Activated CD4-positive, alpha-beta T cell treated with anti-CD3 and anti-CD28 coated beads for 36 hours (primary cell): Measurements from ENCODE around the gene CSAD. TPM values are rescaled to one million over a fixed set of nuclear protein-coding genes. Genes with fewer than 3 reads are reported as not detected.

Experiments used
- ATAC-seq: fragments of 200-7000 bp; cut with Tn5 transposase; one replicate; pipeline ENCODE4 v1.10.0; 2021; ENCODE audit warnings: mild to moderate bottlenecking, moderate library complexity
- CTCF ChIA-PET: fragments of 350-600 bp; sonication (Branson Sonifier 250); formaldehyde crosslinking; loops from one replicate; lab custom pipeline; 2021; ENCODE audit warnings: antibody characterized with exemption; lab: Charles Lee
- POLR2A ChIA-PET: fragments of 350-600 bp; sonication (Branson Sonifier 250); formaldehyde crosslinking; loops from one replicate; lab custom pipeline; 2021; ENCODE audit warnings: antibody characterized with exemption, inconsistent platforms; lab: Charles Lee
- DNase-seq: peaks from one replicate; pipeline ENCODE4 v3.0.0-alpha.2; 2020
- H3K27ac Mint-ChIP-seq: one replicate; pipeline ENCODE4 v1.8.0; 2021; ENCODE audit warnings: mixed read lengths
- H3K27me3 Mint-ChIP-seq: one replicate; pipeline ENCODE4 v1.8.0; 2021; ENCODE audit warnings: mixed read lengths
- H3K36me3 Mint-ChIP-seq: one replicate; pipeline ENCODE4 v1.8.0; 2021; ENCODE audit warnings: low read depth, mixed read lengths
- H3K4me1 Mint-ChIP-seq: one replicate; pipeline ENCODE4 v1.8.0; 2021; ENCODE audit warnings: mixed read lengths
- H3K4me3 Mint-ChIP-seq: one replicate; pipeline ENCODE4 v1.8.0; 2021; ENCODE audit warnings: mild to moderate bottlenecking, moderate library complexity, mixed read lengths
- H3K9me3 Mint-ChIP-seq: one replicate; pipeline ENCODE4 v1.8.0; 2021; ENCODE audit warnings: low read depth, mixed read lengths
- intact Hi-C, 2 experiments: fragments of 100-400 bp; cut with DNase I in 1 of 2; cut with micrococcal nuclease in 1 of 2; formaldehyde crosslinking; loops; one replicate each; pipeline versions ENCODE4 v1.14.2 to v1.15.1; 2022 to 2024; cut with DNase I, micrococcal nuclease
- total RNA-seq, 2 experiments: library from RNA; stranded (reverse); gene quantifications; one replicate each; pipeline ENCODE4 v1.2.3, GENCODE V29; 2021

The CSAD gene
- total RNA-seq, 2 experiments from 2014 or later, result 20.0 to 23.1 TPM

GRCh38 chr12:53218551-53219291 is 38.0 kb upstream of the CSAD start:
- H3K27me3 Mint-ChIP-seq, result no peaks in the 10 kb centered on the region
- no peaks in the 10 kb centered on the region for H3K9me3 Mint-ChIP-seq
- peak overlapping the region; percentile 83 for H3K4me3 Mint-ChIP-seq
- peak overlapping the region; percentile 95 for H3K27ac Mint-ChIP-seq
- ATAC-seq (no peak), DNase-seq (peak; percentile 41)
- POLR2A ChIA-PET, result interaction anchor here (1.1 to 1.9 kb wide), 3 partner anchors 49 to 106 kb away, joined by 3 to 6 read pairs (median 6); partner anchors contain the start of genes ESPL1 and MYG1
- CTCF ChIA-PET, result interaction anchor here (0.6 to 10.7 kb wide), 8 partner anchors 9 to 170 kb away, joined by 3 to 173 read pairs (median 8); partner anchors contain the start of genes AAAS, ESPL1, MYG1 and PFDN5
- H3K36me3 Mint-ChIP-seq, result peaks cover 6% of the 10 kb centered on the region
- peaks cover 65% of the 10 kb centered on the region for H3K4me1 Mint-ChIP-seq
- intact Hi-C loops, result loop anchor here in 1 of 2 experiments (1.0 to 10.0 kb wide), 4 partner anchors 10 to 106 kb away; partner anchors contain the start of genes AAAS, CSAD and ZNF740

- ATAC-seq (no peak), DNase-seq (peak; percentile 46)
- Mint-ChIP-seq H3K9me3 (no peaks in the 10 kb centered on the region), H3K36me3 (peaks cover 11% of the 10 kb centered on the region), H3K27ac (peak overlapping the region; percentile 95), H3K27me3 (no peaks in the 10 kb centered on the region), H3K4me1 (peaks cover 66% of the 10 kb centered on the region), H3K4me3 (peak overlapping the region; percentile 83)
- intact Hi-C loops, result loop anchor here in 1 of 2 experiments (1.0 to 10.0 kb wide), 3 partner anchors 10 to 107 kb away; partner anchors contain the start of gene AAAS
- POLR2A ChIA-PET, result interaction anchor here (1.0 kb wide), 1 partner anchor 106 kb away, joined by 3 read pairs; no protein-coding TSS in a partner anchor
- CTCF ChIA-PET, result interaction anchor here (0.6 to 10.7 kb wide), 8 partner anchors 9 to 104 kb away, joined by 3 to 173 read pairs (median 9); partner anchors contain the start of genes AAAS, ESPL1, MYG1 and PFDN5
Observed at GRCh38 chr12:53217931-53218307, 37.2 kb upstream of the CSAD start.

DNA sequence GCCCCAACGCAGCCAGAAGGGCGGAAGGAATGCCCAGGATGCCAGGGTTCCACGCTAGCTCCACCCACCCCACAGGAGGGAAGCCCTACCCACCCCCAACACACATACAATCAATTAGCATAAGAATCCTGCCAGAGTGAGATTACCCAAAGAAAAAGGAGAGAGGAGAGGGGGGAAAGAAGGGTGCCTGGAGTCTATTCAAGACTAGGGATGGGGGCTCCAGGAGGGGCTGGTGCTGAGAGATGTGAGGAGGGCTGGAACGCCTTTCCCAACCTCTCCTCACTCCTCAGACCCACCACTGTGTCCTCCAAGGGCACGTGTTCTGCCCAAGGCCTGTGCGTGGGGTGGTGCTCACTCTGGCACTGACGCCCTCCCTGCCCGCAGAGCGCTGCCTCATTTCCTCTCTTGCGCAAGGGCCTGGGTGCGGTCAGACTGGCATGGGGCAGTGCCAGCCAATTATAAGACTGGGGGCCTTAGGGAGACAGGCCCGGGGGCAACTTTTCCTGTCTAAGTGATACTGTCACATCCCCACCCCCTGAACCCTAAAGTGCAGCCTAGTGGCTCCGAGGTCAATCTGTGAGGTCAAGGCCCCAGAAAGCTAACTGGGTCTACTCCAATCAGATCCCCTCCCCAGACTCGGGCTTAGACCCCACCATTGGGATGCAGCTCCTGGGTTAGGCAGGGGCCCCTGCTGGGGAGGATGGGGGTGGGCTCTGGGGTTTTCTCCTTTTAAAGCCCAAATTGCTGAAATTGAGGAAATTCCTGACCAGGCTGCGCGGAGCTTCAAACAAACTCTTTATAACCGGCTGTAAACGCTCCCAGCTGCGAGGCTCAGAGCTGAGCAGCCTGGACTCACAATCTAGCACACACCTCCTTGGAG is 36.6 kb upstream of the CSAD start:
- peak overlapping the region; percentile 95 for H3K27ac Mint-ChIP-seq
- H3K36me3 Mint-ChIP-seq, result peaks cover 13% of the 10 kb centered on the region
- peak overlapping the region; percentile 83 for H3K4me3 Mint-ChIP-seq
- ChIA-PET CTCF (interaction anchor here (0.6 to 10.7 kb wide), 14 partner anchors 8 to 204 kb away, joined by 3 to 173 read pairs (median 4); partner anchors contain the start of genes AAAS, ESPL1, MYG1 and PFDN5), POLR2A (interaction anchor here (0.5 to 1.0 kb wide), 3 partner anchors 107 to 1397 kb away, joined by 3 to 5 read pairs (median 4); no protein-coding TSS in a partner anchor)
- ATAC-seq, result no peak
- intact Hi-C loops, result loop anchor here in 1 of 2 experiments (10.0 kb wide), 1 partner anchor 108 kb away; the partner anchor contains the start of gene AAAS
- peak; percentile 75 for DNase-seq
- no peaks in the 10 kb centered on the region for H3K9me3 Mint-ChIP-seq
- H3K4me1 Mint-ChIP-seq, result peaks cover 62% of the 10 kb centered on the region
- no peaks in the 10 kb centered on the region for H3K27me3 Mint-ChIP-seq

- no peaks in the 10 kb centered on the region for H3K9me3 Mint-ChIP-seq
- H3K36me3 Mint-ChIP-seq, result peaks cover 17% of the 10 kb centered on the region
- no peak overlapping the region for H3K4me3 Mint-ChIP-seq
- H3K4me1 Mint-ChIP-seq, result peaks cover 57% of the 10 kb centered on the region
- no peaks in the 10 kb centered on the region for H3K27me3 Mint-ChIP-seq
- no peak for DNase-seq
- ChIA-PET POLR2A (interaction anchor here (0.5 to 1.3 kb wide), 2 partner anchors 11 to 37 kb away, joined by 3 read pairs; no protein-coding TSS in a partner anchor), CTCF (interaction anchor here (1.1 to 10.7 kb wide), 12 partner anchors 13 to 531 kb away, joined by 3 to 173 read pairs (median 6); partner anchors contain the start of genes AAAS, ESPL1, MYG1 and PFDN5)
- H3K27ac Mint-ChIP-seq, result peak overlapping the region; percentile 59
- no peak for ATAC-seq
- intact Hi-C loops, result loop anchor here in 1 of 2 experiments (10.0 kb wide), 1 partner anchor 109 kb away; the partner anchor contains the start of gene AAAS
Observed at GRCh38 chr12:53215497-53215896, 34.8 kb upstream of the CSAD start.

DNA sequence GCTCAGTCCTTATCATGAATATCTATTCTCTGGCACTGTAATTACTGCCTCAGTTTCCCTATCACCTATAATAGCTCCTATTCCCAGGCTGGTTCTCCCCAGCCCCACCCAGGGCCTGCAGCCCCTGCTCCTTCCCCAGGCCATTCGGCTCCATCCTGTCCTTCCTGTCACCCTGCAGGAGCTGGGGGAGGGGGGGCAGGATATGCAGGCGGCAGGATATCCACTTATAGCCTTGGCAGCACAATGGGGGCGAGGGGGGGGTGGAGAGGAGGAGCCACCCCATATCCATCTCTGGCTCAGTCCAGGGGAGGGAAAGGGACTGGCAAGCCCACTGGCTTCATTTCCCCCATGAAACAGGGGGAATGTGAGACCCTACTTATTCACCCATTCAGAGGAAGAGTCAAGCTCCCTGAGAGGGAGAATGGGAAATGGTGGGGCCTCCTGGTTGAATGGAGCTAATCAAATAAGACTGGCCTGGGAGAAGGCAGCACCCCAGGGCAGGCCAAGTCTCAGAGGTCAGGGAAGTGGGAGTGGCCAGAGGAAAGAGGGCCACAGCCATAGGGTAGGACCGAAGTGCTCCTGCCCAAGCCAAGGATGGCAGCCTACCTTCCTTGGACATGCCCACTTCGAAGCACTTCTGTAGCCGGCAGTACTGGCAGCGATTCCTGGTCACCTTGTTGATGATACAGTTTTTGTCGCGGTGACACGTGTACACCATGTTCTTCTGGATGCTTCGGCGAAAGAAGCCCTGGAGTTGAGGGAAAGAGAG is 34.1 kb upstream of the CSAD start:
- H3K36me3 Mint-ChIP-seq, result peaks cover 17% of the 10 kb centered on the region
- intact Hi-C loops, result loop anchor here in 1 of 2 experiments (10.0 kb wide), 1 partner anchor 110 kb away; the partner anchor contains the start of gene AAAS
- ATAC-seq, result no peak
- H3K27me3 Mint-ChIP-seq, result no peaks in the 10 kb centered on the region
- ChIA-PET CTCF (interaction anchor here (0.6 to 10.7 kb wide), 21 partner anchors 9 to 157 kb away, joined by 3 to 173 read pairs (median 8); partner anchors contain the start of genes AAAS, ESPL1, MYG1 and PFDN5), POLR2A (interaction anchor here (0.6 to 1.3 kb wide), 2 partner anchors 15 to 38 kb away, joined by 3 read pairs; no protein-coding TSS in a partner anchor)
- no peaks in the 10 kb centered on the region for H3K9me3 Mint-ChIP-seq
- H3K4me1 Mint-ChIP-seq, result peaks cover 57% of the 10 kb centered on the region
- no peak for DNase-seq
- H3K27ac Mint-ChIP-seq, result peak overlapping the region; percentile 20
- H3K4me3 Mint-ChIP-seq, result no peak overlapping the region

GRCh38 chr12:53214221-53214620 is 33.5 kb upstream of the CSAD start:
- H3K4me3 Mint-ChIP-seq, result no peak overlapping the region
- H3K4me1 Mint-ChIP-seq, result peaks cover 59% of the 10 kb centered on the region
- ATAC-seq, result no peak
- no peaks in the 10 kb centered on the region for H3K9me3 Mint-ChIP-seq
- CTCF ChIA-PET, result interaction anchor here (0.6 to 10.7 kb wide), 23 partner anchors 9 to 294 kb away, joined by 3 to 173 read pairs (median 8); partner anchors contain the start of genes AAAS, CSAD, ESPL1 and MYG1
- POLR2A ChIA-PET, result interaction anchor here (0.6 to 1.1 kb wide), 2 partner anchors 14 to 55 kb away, joined by 3 to 4 read pairs; no protein-coding TSS in a partner anchor
- DNase-seq, result no peak
- H3K36me3 Mint-ChIP-seq, result peaks cover 17% of the 10 kb centered on the region
- intact Hi-C loops, result loop anchor here in 1 of 2 experiments (10.0 kb wide), 1 partner anchor 111 kb away; the partner anchor contains the start of gene AAAS
- H3K27me3 Mint-ChIP-seq, result no peaks in the 10 kb centered on the region
- peak overlapping the region; percentile 20 for H3K27ac Mint-ChIP-seq

DNA sequence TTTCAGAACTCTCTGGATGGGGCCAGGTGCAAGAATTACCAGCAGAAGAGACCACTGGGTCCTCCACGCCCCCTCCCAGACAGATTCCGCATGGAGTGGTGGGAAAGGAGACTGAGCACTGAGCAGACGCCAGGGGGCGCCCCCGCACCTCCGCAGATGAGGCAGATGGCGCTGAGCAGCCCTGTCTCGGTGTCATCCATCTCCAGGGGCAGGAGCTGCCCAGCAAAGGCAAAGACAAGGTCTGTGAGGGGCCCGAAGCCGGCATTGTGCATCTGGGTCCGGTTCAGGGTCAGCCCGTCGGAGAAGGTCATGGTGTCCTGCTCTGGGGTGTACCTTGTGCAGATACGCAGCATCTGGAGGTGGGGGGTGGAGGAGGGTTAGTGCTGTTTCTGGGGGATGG is 32.6 kb upstream of the CSAD start:
- H3K36me3 Mint-ChIP-seq, result peaks cover 20% of the 10 kb centered on the region
- no peaks in the 10 kb centered on the region for H3K9me3 Mint-ChIP-seq
- peak; percentile 92 for DNase-seq
- peak; percentile 70 for ATAC-seq
- no peak overlapping the region for H3K4me3 Mint-ChIP-seq
- H3K27me3 Mint-ChIP-seq, result no peaks in the 10 kb centered on the region
- peaks cover 62% of the 10 kb centered on the region for H3K4me1 Mint-ChIP-seq
- intact Hi-C loops, result loop anchor here (1.0 to 10.0 kb wide), 6 partner anchors 38 to 132 kb away; partner anchors contain the start of genes AAAS (in 2 of the 2) and ESPL1 (in 1 of the 2)
- POLR2A ChIA-PET, result interaction anchor here (1.1 kb wide), 1 partner anchor 56 kb away, joined by 4 read pairs; no protein-coding TSS in a partner anchor
- H3K27ac Mint-ChIP-seq, result no peak overlapping the region
- CTCF ChIA-PET, result interaction anchor here (0.6 to 10.7 kb wide), 24 partner anchors 10 to 295 kb away, joined by 3 to 173 read pairs (median 7); partner anchors contain the start of genes AAAS, CSAD, ESPL1 and MYG1

GRCh38 chr12:53212931-53213330 is 32.2 kb upstream of the CSAD start:
- peaks cover 62% of the 10 kb centered on the region for H3K4me1 Mint-ChIP-seq
- H3K4me3 Mint-ChIP-seq, result no peak overlapping the region
- H3K27me3 Mint-ChIP-seq, result no peaks in the 10 kb centered on the region
- intact Hi-C loops, result loop anchor here (1.0 to 10.0 kb wide), 6 partner anchors 38 to 132 kb away; partner anchors contain the start of genes AAAS (in 2 of the 2) and ESPL1 (in 1 of the 2)
- DNase-seq, result no peak
- POLR2A ChIA-PET, result no interaction called here
- no peaks in the 10 kb centered on the region for H3K9me3 Mint-ChIP-seq
- CTCF ChIA-PET, result interaction anchor here (0.5 to 10.7 kb wide), 22 partner anchors 10 to 641 kb away, joined by 3 to 173 read pairs (median 4); partner anchors contain the start of genes AAAS, ESPL1, MYG1 and PFDN5
- H3K36me3 Mint-ChIP-seq, result peaks cover 20% of the 10 kb centered on the region
- no peak for ATAC-seq
- H3K27ac Mint-ChIP-seq, result no peak overlapping the region
